ENCODE measurements around the gene LOC128125822.

Gene LOC128125822

GRCh38 chr6:63554782-63555181, 17.5 kb upstream of the LOC128125822 start:
- no peak for DNase-seq (ENCODE audit: low spot score)

- DNase-seq (ENCODE audit: low spot score), result no peak
Measured at GRCh38 chr6:63556369-63556768, 15.9 kb upstream of the LOC128125822 start.

GRCh38 chr6:63558278-63558677, 14.0 kb upstream of the LOC128125822 start:
- DNase-seq (ENCODE audit: low spot score), result no peak

GRCh38 chr6:63560801-63561287, 11.4 kb upstream of the LOC128125822 start:
- no peak for DNase-seq (ENCODE audit: low spot score)

- DNase-seq (ENCODE audit: low spot score), result no peak
Measured at GRCh38 chr6:63561288-63561687, 11.0 kb upstream of the LOC128125822 start.

- no peak for DNase-seq (ENCODE audit: low spot score)
Measured at GRCh38 chr6:63563235-63563634, 9.0 kb upstream of the LOC128125822 start.

- no peak for DNase-seq (ENCODE audit: low spot score)
Measured at GRCh38 chr6:63565058-63565726, 7.1 kb upstream of the LOC128125822 start.

DNA sequence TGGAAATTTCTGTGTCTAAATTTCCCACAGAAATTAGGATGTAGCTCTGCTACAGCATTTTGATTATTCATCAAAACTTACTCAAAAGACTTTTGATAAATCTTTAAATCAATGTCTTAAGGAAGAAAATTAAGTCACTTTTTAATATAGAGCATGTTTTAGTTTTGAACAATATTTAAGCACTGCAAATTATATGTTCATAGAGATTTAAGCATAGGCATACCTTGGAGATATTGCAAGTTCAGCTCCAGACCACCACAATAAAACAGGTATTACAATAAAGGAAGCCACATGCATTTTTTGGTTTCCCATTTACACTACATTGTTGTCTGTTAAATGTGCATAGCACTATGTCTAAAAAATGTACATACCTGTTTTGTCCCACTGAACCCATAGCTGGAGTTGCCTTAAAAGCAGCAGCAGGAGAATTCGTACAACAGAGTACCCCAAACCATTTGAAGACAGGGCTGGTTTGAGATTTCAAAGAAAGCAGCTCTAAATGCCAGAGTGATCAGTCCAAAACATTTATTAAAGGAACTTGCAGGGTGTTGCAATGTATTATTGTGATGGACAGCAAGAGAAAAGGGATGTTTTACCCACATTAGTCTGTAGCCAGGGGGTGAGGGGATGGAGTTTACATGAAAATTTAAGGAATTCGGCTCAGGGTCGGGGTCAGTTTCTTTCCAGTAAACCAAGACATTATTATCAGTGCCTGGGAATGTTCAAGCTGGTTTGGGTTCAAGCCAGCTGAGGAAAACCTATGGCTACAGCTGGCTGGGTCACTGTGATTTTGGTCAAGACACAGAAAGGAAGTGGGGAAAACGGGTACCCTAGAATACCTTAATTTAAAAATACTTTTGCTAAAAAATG, 6.3 kb upstream of the LOC128125822 start:
- no peak for DNase-seq (ENCODE audit: low spot score)

GRCh38 chr6:63567966-63568365, 4.3 kb upstream of the LOC128125822 start:
- DNase-seq (ENCODE audit: low spot score), result no peak

DNA sequence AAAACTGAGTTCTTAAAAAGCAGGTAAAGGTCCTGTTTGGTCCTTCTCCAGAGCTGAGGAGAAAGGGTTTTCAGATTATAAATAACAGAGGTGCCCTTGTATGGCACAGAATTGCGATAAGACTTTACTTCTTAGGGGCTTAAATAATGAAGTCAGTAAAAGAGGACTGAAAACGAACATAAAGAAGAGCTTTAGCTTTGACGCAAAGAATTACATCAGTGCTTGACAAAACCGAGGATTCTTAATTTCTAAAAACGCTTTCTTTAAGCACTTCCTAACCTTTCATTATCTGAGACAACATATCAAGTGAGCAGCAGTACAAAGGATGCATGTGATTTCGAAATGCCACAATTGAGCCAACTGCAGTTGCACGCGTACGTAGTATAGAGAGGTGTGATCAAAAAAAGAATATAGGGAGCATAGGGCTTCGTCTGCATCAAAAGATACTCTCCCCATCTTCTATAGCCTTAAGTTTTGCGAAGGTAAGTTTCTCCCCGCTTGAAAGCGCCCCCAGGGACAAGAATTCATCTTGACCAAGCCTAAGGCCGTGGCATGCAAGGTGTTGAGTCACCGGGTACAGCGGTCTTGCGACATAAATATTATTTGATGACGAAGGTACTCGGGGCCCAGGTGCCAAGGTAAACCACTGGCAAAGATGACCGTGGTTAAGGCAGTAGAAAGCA, 778 bp upstream of the LOC128125822 start:
- DNase-seq (ENCODE audit: low spot score), result no peak

DNA sequence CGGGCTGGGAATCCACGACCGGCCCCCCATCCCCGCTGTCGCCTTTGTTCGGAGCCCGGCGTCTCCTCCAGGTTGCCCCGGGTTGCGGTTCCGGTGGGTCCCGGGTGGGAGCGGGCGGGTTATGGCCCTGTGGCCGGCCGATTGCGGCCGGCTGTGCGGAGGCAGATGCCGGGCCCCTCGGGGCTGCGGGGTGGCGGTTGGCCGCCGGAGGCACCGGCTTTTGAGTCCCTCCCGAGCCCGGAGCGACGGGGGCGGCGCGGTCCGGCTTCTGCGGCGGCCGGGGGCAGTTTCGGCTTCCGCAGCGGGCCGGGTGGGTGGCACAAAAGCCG, 431 bp downstream of the LOC128125822 start:
- no peak for DNase-seq (ENCODE audit: low spot score)

- peak; percentile 31 for DNase-seq (ENCODE audit: low spot score)
Measured at GRCh38 chr6:63573076-63573898, 1.0 kb downstream of the LOC128125822 start.

GRCh38 chr6:63573899-63574553, 1.7 kb downstream of the LOC128125822 start:
- DNase-seq (ENCODE audit: low spot score), result peak; percentile 78

DNA sequence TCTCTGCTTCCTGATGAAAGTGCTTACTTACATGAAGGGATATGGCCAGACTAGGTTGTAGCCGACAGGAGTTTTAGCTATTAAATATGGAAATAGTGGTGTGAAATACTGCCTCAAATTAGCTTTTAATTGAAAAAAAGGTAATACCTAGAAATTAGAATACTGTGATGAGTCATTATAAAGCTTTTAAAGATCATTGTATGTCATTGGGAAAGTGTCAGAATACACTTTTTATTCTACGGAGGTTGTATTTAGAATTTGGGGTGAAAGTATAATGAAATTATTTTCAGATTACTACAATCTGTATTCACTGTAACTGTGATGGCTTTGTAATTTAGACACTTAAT, 2.2 kb downstream of the LOC128125822 start:
- no peak for DNase-seq (ENCODE audit: low spot score)

- no peak for DNase-seq (ENCODE audit: low spot score)
Measured at GRCh38 chr6:63576147-63576772, 4.0 kb downstream of the LOC128125822 start.

- DNase-seq (ENCODE audit: low spot score), result no peak
Measured at GRCh38 chr6:63576985-63577712, 4.9 kb downstream of the LOC128125822 start.

GRCh38 chr6:63578757-63579156, 6.5 kb downstream of the LOC128125822 start:
- no peak for DNase-seq (ENCODE audit: low spot score)

DNA sequence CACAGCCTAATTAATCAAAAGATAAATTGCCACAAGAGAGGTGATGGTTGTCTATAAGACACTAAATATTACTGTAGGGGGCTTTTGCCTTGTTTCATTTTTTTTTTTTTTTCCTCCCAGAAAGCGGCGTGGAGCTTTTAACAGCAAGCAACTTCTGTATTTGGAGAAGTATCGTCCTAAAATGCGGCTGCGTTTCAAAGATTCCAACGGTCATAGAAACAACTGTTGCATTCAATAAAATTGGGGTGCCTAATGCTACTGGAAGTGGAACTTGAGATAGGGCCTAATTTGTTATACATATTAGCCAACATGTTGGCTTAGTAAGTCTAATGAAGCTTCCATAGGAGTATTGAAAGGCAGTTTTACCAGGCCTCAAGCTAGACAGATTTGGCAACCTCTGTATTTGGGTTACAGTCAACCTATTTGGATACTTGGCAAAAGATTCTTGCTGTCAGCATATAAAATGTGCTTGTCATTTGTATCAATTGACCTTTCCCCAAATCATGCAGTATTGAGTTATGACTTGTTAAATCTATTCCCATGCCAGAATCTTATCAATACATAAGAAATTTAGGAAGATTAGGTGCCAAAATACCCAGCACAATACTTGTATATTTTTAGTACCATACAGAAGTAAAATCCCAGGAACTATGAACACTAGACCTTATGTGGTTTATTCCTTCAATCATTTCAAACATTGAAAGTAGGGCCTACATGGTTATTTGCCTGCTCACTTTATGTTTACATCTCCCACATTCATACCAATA, 7.8 kb downstream of the LOC128125822 start:
- DNase-seq (ENCODE audit: low spot score), result no peak

GRCh38 chr6:63580704-63580961, 8.4 kb downstream of the LOC128125822 start:
- no peak for DNase-seq (ENCODE audit: low spot score)
